Neural crest cell (in vitro differentiated cells): ENCODE results near the gene CFAP53. TPM values are rescaled to one million over a fixed set of nuclear protein-coding genes. Genes with fewer than 3 reads are reported as not detected.

Experiments
- DNase-seq: peaks from one replicate; pipeline ENCODE4 v3.0.0; 2021; ENCODE audit warnings: low read depth, mixed read lengths, low spot score
- H3K27ac Mint-ChIP-seq: one replicate; pipeline ENCODE4 v1.8.0; 2021; ENCODE audit warnings: mild to moderate bottlenecking, mixed read lengths; ENCODE audit not compliant: unreplicated experiment
- H3K27me3 Mint-ChIP-seq: 2 replicates; pipeline ENCODE4 v1.8.0; 2021; ENCODE audit warnings: low read depth, mild to moderate bottlenecking, mixed read lengths
- H3K36me3 Mint-ChIP-seq: 2 replicates; pipeline ENCODE4 v1.8.0; 2021; ENCODE audit warnings: low read depth, mild to moderate bottlenecking, mixed read lengths
- H3K4me1 Mint-ChIP-seq: 2 replicates; pipeline ENCODE4 v1.8.0; 2021; ENCODE audit warnings: mixed read lengths
- H3K4me3 Mint-ChIP-seq: one replicate; pipeline ENCODE4 v1.8.0; 2021; ENCODE audit warnings: mild to moderate bottlenecking, mixed read lengths
- H3K9me3 Mint-ChIP-seq: 2 replicates; pipeline ENCODE4 v1.8.0; 2021; ENCODE audit warnings: mixed read lengths
- total RNA-seq: library from RNA; stranded (reverse); gene quantifications from 2 replicates; pipeline ENCODE4 v1.2.1, GENCODE V29; 2021
- TF ChIP-seq, protein P1 (sequence below): fragments of 200-600 bp; sonication (generic); conservative IDR thresholded peaks from 2 replicates; pipeline ENCODE4 v1.5.0; 2021; ENCODE audit warnings: antibody characterized with exemption, mild to moderate bottlenecking

CFAP53 gene
- total RNA-seq, 1 donor from 2014 or later = 0.54 TPM

- Mint-ChIP-seq H3K4me1 (peaks cover 29% of the 10 kb centered on the region), H3K36me3 (peaks cover 13% of the 10 kb centered on the region), H3K27ac (no peak overlapping the region), H3K27me3 (peaks cover 4% of the 10 kb centered on the region), H3K4me3 (peak overlapping the region; percentile 98), H3K9me3 (no peaks in the 10 kb centered on the region)
- no peak for DNase-seq
- TF ChIP-seq, protein P1, sequence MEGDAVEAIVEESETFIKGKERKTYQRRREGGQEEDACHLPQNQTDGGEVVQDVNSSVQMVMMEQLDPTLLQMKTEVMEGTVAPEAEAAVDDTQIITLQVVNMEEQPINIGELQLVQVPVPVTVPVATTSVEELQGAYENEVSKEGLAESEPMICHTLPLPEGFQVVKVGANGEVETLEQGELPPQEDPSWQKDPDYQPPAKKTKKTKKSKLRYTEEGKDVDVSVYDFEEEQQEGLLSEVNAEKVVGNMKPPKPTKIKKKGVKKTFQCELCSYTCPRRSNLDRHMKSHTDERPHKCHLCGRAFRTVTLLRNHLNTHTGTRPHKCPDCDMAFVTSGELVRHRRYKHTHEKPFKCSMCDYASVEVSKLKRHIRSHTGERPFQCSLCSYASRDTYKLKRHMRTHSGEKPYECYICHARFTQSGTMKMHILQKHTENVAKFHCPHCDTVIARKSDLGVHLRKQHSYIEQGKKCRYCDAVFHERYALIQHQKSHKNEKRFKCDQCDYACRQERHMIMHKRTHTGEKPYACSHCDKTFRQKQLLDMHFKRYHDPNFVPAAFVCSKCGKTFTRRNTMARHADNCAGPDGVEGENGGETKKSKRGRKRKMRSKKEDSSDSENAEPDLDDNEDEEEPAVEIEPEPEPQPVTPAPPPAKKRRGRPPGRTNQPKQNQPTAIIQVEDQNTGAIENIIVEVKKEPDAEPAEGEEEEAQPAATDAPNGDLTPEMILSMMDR = no peak
These were observed 19.5 kb upstream of the CFAP53 start for GRCh38 chr18:50285631-50286321.

- Mint-ChIP-seq H3K27me3 (peaks cover 3% of the 10 kb centered on the region), H3K36me3 (peaks cover 17% of the 10 kb centered on the region), H3K4me3 (peak overlapping the region; percentile 79), H3K4me1 (peaks cover 36% of the 10 kb centered on the region), H3K9me3 (no peaks in the 10 kb centered on the region), H3K27ac (no peak overlapping the region)
- TF ChIP-seq, protein P1 = no peak
- DNase-seq = no peak
These were observed 18.8 kb upstream of the CFAP53 start for GRCh38 chr18:50285071-50285470.

DNA sequence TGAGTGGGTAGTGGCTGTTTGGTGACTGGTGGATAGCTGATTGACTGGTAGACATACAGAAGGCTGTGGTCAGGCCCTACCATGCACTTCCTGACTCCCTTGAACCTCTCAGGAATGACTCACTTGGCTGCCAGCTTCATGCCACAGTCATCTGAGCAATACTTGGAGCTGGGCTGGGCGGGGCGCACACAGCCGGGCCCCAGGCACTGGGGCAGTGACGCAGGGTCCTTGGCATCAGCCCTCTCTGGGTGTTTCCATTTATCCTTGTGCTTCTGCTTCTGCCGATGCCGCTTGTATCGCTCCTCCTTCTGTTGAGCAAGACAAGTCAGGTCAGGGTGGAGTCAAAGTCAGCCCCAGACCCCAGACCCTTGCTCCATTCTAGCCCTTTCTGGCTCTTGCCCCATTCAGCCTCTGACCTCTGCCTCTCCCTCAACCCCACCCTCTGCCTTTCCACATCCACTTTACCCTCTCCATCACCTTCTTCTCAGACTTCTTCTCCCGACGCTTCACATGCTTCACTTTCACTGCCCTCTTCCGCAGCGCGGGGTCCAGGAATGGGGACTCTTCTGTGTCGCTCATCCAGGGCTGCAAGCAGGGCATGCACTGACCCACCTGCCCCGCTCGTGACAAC lies 18.1 kb upstream of the CFAP53 start:
- Mint-ChIP-seq H3K4me3 (peak overlapping the region; percentile 97), H3K27me3 (peaks cover 3% of the 10 kb centered on the region), H3K9me3 (no peaks in the 10 kb centered on the region), H3K4me1 (peaks cover 39% of the 10 kb centered on the region), H3K27ac (peak overlapping the region; percentile 66), H3K36me3 (peaks cover 18% of the 10 kb centered on the region)
- TF ChIP-seq, protein P1 = no peak
- no peak for DNase-seq

DNA sequence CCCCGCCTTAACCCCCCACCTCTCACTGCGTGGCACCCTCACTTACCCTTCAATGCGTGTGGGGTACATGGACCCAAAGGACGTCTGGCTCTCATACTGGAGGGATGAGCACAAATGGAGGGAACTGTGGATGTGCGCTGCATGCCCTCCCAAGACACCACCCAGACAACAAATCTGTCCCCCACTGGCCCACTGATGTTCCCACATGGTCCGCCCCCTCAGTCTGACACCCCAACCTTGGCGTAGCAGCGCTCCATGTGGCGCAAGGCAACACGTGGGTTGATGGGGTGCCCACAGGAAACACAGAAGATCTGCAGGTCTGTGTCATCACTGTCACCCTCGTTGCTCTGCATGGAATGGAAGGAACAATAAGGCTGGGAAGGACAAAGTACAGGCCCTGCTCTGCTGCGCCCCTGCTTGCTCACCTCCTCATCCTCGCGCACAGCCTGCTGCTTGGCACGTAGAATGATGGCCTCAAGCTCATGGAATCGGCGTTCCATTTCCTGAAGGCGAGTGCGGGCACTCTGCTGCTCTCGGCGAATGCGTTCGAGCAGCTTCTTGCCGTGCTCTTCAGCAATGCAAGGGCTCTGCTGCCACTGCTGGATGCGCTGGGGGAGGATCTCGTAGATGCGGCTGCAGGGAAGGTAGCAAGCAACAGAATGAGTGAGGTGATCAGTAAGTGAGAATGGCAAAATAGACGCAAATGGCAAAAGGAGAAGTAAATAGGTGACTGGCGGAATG lies 17.3 kb upstream of the CFAP53 start:
- no peaks in the 10 kb centered on the region for H3K9me3 Mint-ChIP-seq
- H3K4me1 Mint-ChIP-seq = peaks cover 44% of the 10 kb centered on the region
- peaks cover 3% of the 10 kb centered on the region for H3K27me3 Mint-ChIP-seq
- H3K4me3 Mint-ChIP-seq = peak overlapping the region; percentile 97
- peak overlapping the region; percentile 66 for H3K27ac Mint-ChIP-seq
- TF ChIP-seq, protein P1 = no peak
- DNase-seq = no peak
- H3K36me3 Mint-ChIP-seq = peaks cover 18% of the 10 kb centered on the region

- peak overlapping the region; percentile 97 for H3K4me3 Mint-ChIP-seq
These were observed 16.4 kb upstream of the CFAP53 start for GRCh38 chr18:50282521-50283335.

More at GRCh38 chr18:50282521-50283335, 16.4 kb upstream of the CFAP53 start:
- no peak for DNase-seq
- H3K27ac Mint-ChIP-seq = no peak overlapping the region
- peaks cover under 1% of the 10 kb centered on the region for H3K27me3 Mint-ChIP-seq
- H3K36me3 Mint-ChIP-seq = peaks cover 18% of the 10 kb centered on the region
- no peaks in the 10 kb centered on the region for H3K9me3 Mint-ChIP-seq
- TF ChIP-seq, protein P1 = no peak
- peaks cover 40% of the 10 kb centered on the region for H3K4me1 Mint-ChIP-seq
